PC-3 (cell line): ENCODE data around the gene CAD.

Experiments
- EZH2 ChIP-seq: fragments of 300-600 bp; sonication (generic); IDR thresholded peaks from one replicate; pipeline ENCODE4 v1.6.1; 2017; ENCODE audit warnings: antibody characterized with exemption, mild to moderate bottlenecking, low read length; ENCODE audit not compliant: unreplicated experiment
- EZH2phosphoT487 ChIP-seq: fragments of 300-600 bp; sonication (generic); IDR thresholded peaks from 2 replicates; pipeline ENCODE4 v1.6.1; 2018; ENCODE audit warnings: mild to moderate bottlenecking, antibody characterized with exemption, low read length, borderline replicate concordance
- TF ChIP-seq, protein P1 (sequence below): fragments of 300-600 bp; sonication (generic); conservative IDR thresholded peaks from 2 replicates; pipeline ENCODE4 v1.5.1; 2017; ENCODE audit warnings: antibody characterized with exemption, low read depth, mild to moderate bottlenecking, low read length

DNA sequence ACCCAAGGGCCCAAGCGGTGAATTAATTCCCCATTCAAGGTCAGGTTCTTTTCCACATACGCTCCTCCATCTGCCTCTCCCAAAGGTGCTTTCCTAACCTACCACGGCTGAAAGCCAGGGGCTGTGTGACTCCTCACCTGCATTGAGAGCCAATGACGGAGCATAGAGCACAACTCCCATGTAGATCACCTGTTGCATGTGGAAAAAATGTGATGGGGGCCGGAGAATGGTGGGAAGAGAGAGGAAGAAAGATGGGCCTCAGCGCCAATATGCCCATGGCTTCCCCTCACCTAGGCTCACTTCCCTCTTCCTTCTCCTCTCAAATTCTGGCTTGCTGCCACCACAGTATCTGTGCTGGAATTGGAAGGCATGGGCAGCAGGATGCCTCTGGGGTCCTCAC, 10.8 kb upstream of the CAD start:
- TF ChIP-seq, protein P1, sequence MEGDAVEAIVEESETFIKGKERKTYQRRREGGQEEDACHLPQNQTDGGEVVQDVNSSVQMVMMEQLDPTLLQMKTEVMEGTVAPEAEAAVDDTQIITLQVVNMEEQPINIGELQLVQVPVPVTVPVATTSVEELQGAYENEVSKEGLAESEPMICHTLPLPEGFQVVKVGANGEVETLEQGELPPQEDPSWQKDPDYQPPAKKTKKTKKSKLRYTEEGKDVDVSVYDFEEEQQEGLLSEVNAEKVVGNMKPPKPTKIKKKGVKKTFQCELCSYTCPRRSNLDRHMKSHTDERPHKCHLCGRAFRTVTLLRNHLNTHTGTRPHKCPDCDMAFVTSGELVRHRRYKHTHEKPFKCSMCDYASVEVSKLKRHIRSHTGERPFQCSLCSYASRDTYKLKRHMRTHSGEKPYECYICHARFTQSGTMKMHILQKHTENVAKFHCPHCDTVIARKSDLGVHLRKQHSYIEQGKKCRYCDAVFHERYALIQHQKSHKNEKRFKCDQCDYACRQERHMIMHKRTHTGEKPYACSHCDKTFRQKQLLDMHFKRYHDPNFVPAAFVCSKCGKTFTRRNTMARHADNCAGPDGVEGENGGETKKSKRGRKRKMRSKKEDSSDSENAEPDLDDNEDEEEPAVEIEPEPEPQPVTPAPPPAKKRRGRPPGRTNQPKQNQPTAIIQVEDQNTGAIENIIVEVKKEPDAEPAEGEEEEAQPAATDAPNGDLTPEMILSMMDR: no peak
- TF ChIP-seq EZH2phosphoT487: no peak
- TF ChIP-seq EZH2: no peak
